K562 (cell line): ENCODE data around the gene ZDHHC17. TPM values are rescaled to one million over a fixed set of nuclear protein-coding genes. Genes with fewer than 3 reads are reported as not detected.
A peak's percentile ranks its signal among the peaks of the same experiment; 100 is the strongest.

Experiments
- CBFA2T2 ChIP-seq: fragments of 450-650 bp; conservative IDR thresholded peaks from 2 replicates; pipeline ENCODE4 v1.6.1; 2017; ENCODE audit warnings: mild to moderate bottlenecking
- HDGF ChIP-seq: fragments of 450-650 bp; IDR thresholded peaks from 2 replicates; pipeline ENCODE4 v1.6.1; 2016
- JUND ChIP-seq, 2 experiments: IDR thresholded peaks; 2 replicates in 1 of 2; 3 replicates in 1 of 2; pipeline ENCODE4 v1.6.1; 2011; ENCODE audit warnings: borderline replicate concordance in 2 of 2, low read depth in 2 of 2, low read length in 2 of 2, improper control_type of control experiment in 1 of 2, missing biosample characterization in 1 of 2, missing genetic modification characterization in 1 of 2, missing genetic modification reagents in 1 of 2
- KDM4B ChIP-seq, 2 experiments: fragments of 450-650 bp in 1 of 2; sonication (generic) in 1 of 2; IDR thresholded peaks; 2 replicates each; pipeline ENCODE4 v1.6.1; 2016 to 2017; ENCODE audit warnings: borderline replicate concordance in 2 of 2, antibody characterized with exemption in 1 of 2, low read depth in 1 of 2, mild to moderate bottlenecking in 1 of 2
- MIER1 ChIP-seq: fragments of 450-650 bp; IDR thresholded peaks from 2 replicates; pipeline ENCODE4 v1.6.1; 2016; ENCODE audit warnings: antibody characterized with exemption, mild to moderate bottlenecking, low read depth
- PCBP2 ChIP-seq: fragments of 200-400 bp; formaldehyde crosslinking; IDR thresholded peaks from 2 replicates; pipeline ENCODE4 v1.6.1; 2018; ENCODE audit warnings: low read length, low read depth, mild to moderate bottlenecking, moderate library complexity; ENCODE audit not compliant: poor library complexity, severe bottlenecking
- PURB ChIP-seq: sonication (generic); formaldehyde crosslinking; IDR thresholded peaks from 2 replicates; pipeline ENCODE4 v1.9.0; 2021; ENCODE audit warnings: low read depth, mild to moderate bottlenecking, missing genetic modification reagents
- RFX1 ChIP-seq: fragments of 450-650 bp; IDR thresholded peaks from 2 replicates; pipeline ENCODE4 v1.6.1; 2016; ENCODE audit warnings: mild to moderate bottlenecking, moderate library complexity
- SAP30 ChIP-seq: fragments of 200-600 bp; sonication (generic); IDR thresholded peaks from 2 replicates; pipeline ENCODE4 v1.6.1; 2012; ENCODE audit warnings: borderline replicate concordance, low read depth, mild to moderate bottlenecking, moderate library complexity, low read length, control low read depth, inconsistent platforms; ENCODE audit not compliant: insufficient read depth, poor library complexity, severe bottlenecking
- SIN3B ChIP-seq: fragments of 450-650 bp; IDR thresholded peaks from 2 replicates; pipeline ENCODE4 v1.6.1; 2017; ENCODE audit warnings: low read depth, mild to moderate bottlenecking, moderate library complexity
- SMAD2 ChIP-seq: fragments of 150-350 bp; IDR thresholded peaks from 2 replicates; pipeline ENCODE4 v1.6.1; 2014; ENCODE audit warnings: low read depth, mild to moderate bottlenecking, low read length
- TBP ChIP-seq: optimal IDR thresholded peaks from 2 replicates; pipeline ENCODE3; 2011; ENCODE audit warnings: low read depth, low read length, improper control_type of control experiment
- TEAD2 ChIP-seq: fragments of 450-650 bp; IDR thresholded peaks from 2 replicates; pipeline ENCODE4 v1.6.1; 2016; ENCODE audit warnings: missing genetic modification characterization, control low read depth, missing compliant biosample characterization
- THRAP3 ChIP-seq: fragments of 450-650 bp; IDR thresholded peaks from 2 replicates; pipeline ENCODE4 v1.6.1; 2016; ENCODE audit warnings: mild to moderate bottlenecking, inconsistent platforms, borderline replicate concordance
- ZC3H8 ChIP-seq: fragments of 450-650 bp; IDR thresholded peaks from 2 replicates; pipeline ENCODE4 v1.6.1; 2017
- ZKSCAN8 ChIP-seq: fragments of 200-800 bp; sonication (Bioruptor generic); IDR thresholded peaks from 2 replicates; pipeline ENCODE4 v1.6.1; 2016; ENCODE audit warnings: missing genetic modification characterization, missing compliant biosample characterization
- ZNF197 ChIP-seq: fragments of 200-800 bp; sonication (Bioruptor generic); IDR thresholded peaks from 2 replicates; pipeline ENCODE4 v1.6.1; 2016; ENCODE audit warnings: low read depth, missing genetic modification characterization, missing compliant biosample characterization
- ZNF224 ChIP-seq: sonication (generic); formaldehyde crosslinking; IDR thresholded peaks from 2 replicates; pipeline ENCODE4 v1.8.0; 2022; ENCODE audit warnings: mild to moderate bottlenecking, missing genetic modification reagents
- ZNF408 ChIP-seq: fragments of 250-450 bp; sonication (Bioruptor Pico); IDR thresholded peaks from 2 replicates; pipeline ENCODE4 v1.4.0; 2020; ENCODE audit warnings: low read depth, mild to moderate bottlenecking, moderate library complexity
- ZNF584 ChIP-seq: fragments of 200-800 bp; sonication (Bioruptor generic); IDR thresholded peaks from 2 replicates; pipeline ENCODE4 v1.6.1; 2016; ENCODE audit warnings: low read depth, mild to moderate bottlenecking, missing genetic modification characterization, missing compliant biosample characterization
- polyA plus RNA-seq, 8 experiments: library from polyadenylated mRNA; depleted of rRNA in 4 of 8; stranded (reverse) in 5 of 8; unstranded in 3 of 8; fragments of >200 nt; fragmentation: Nextera tagmentation in 2 of 8; fragmentation: Illumina TruSeq in 1 of 8; extraction: Ambion mirVana in 2 of 8; extraction: Trizol in 1 of 8; gene quantifications; 2 replicates each; pipeline versions ENCODE4 v1.2.1 to v1.2.3, GENCODE V29; 2011 to 2014; ENCODE audit warnings: inconsistent platforms in 1 of 8, missing spikeins in 1 of 8
- total RNA-seq, 7 experiments: library from RNA; depleted of rRNA in 6 of 7; stranded (reverse); fragments of >200 nt in 6 of 7; fragmentation: Illumina TruSeq in 2 of 7; extraction: Trizol in 2 of 7; gene quantifications; 2 replicates each; pipeline versions ENCODE4 v1.2.1 to v1.2.3, GENCODE V29; 2011 to 2021; ENCODE audit warnings: low replicate concordance in 1 of 7
- TF ChIP-seq, protein P1 (sequence below), 2 experiments: IDR thresholded peaks; 2 replicates each; pipeline ENCODE4 v1.6.1; 2011; ENCODE audit warnings: borderline replicate concordance in 1 of 2, control low read depth in 1 of 2, low read depth in 1 of 2, low read length in 1 of 2, mild to moderate bottlenecking in 1 of 2, mixed read lengths in 1 of 2, moderate library complexity in 1 of 2; ENCODE audit not compliant: insufficient read depth in 1 of 2, insufficient read length in 1 of 2, poor library complexity in 1 of 2, severe bottlenecking in 1 of 2; ENCODE audit errors: extremely low read depth in 1 of 2
- TF ChIP-seq, protein P2 (sequence below): fragments of 250-450 bp; sonication (Bioruptor Pico); IDR thresholded peaks from 2 replicates; pipeline ENCODE4 v1.8.0; 2022; ENCODE audit warnings: inconsistent platforms, mild to moderate bottlenecking, moderate library complexity, borderline replicate concordance
- TF ChIP-seq, protein P3 (sequence below): sonication (generic); formaldehyde crosslinking; IDR thresholded peaks from 2 replicates; pipeline ENCODE4 v1.8.1; 2022; ENCODE audit warnings: missing genetic modification reagents

ZDHHC17 gene
- total and polyA plus RNA-seq, 9 of the 15 experiments (the other 6 are each of a cell fraction or from before 2014, with no cell fraction given), result 6.7 to 66.0 (median 27.5) TPM

DNA sequence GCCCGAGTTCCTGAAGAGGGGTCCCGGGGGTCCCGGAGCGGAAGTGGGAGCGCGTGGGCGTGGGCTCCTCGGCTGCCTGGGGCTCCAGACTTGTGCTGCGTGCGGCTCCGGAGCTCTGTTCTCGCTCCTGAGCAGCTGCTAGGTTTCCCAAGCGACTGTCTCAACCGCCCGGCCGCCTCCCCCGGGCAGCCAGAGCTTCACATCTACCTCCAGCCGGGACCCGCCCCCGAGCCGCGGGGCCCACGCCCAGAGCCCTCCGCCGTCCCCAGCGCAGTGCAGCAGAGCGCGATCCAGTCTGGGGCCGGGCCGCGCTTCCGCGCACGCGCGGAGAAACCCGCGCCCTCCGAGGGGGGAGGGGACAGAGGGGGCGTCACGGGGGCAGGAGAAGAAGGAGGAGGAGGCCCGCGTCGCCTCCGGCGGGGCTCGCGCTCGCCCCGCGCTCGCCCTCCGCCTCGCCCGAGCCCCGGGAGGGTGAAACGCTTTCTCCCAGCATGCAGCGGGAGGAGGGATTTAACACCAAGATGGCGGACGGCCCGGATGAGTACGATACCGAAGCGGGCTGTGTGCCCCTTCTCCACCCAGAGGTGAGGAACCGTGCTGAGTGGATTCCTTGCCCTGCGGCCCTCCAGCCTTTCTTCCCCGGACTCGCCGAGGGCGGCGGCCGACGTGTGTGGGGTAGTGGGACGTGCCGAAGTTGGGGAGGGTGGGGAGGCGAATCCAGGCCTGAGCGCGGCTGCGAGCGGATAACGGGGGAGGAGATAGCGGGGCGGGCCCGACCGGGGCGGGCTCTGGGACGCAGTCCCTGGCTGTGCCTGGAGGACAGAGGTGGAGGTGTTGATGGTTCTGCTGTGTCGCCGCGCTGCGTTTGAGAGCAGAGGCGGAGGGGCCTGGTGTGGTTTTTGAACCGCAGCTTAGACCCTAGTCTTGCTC is at the start of gene ZDHHC17 (continued):
- TF ChIP-seq, protein P1, sequence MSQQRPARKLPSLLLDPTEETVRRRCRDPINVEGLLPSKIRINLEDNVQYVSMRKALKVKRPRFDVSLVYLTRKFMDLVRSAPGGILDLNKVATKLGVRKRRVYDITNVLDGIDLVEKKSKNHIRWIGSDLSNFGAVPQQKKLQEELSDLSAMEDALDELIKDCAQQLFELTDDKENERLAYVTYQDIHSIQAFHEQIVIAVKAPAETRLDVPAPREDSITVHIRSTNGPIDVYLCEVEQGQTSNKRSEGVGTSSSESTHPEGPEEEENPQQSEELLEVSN (IDR thresholded peaks at IDR 0.05; ENCODE audit: borderline replicate concordance in 1 of 2, extremely low read depth in 1 of 2, insufficient read depth in 1 of 2, insufficient read length in 1 of 2, low read depth in 1 of 2, low read length in 1 of 2, poor library complexity in 1 of 2, severe bottlenecking in 1 of 2), result peak; percentile 51 to 57
- TF ChIP-seq, protein P2, sequence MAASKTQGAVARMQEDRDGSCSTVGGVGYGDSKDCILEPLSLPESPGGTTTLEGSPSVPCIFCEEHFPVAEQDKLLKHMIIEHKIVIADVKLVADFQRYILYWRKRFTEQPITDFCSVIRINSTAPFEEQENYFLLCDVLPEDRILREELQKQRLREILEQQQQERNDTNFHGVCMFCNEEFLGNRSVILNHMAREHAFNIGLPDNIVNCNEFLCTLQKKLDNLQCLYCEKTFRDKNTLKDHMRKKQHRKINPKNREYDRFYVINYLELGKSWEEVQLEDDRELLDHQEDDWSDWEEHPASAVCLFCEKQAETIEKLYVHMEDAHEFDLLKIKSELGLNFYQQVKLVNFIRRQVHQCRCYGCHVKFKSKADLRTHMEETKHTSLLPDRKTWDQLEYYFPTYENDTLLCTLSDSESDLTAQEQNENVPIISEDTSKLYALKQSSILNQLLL (CRISPR knock-in tag), result no peak
- TF ChIP-seq ZC3H8 (no peak), CBFA2T2 (no peak), SIN3B (peak; percentile 59; the same call in 1 of the 2 replicates), PURB (CRISPR knock-in tag) (no peak), PCBP2 (no peak), SAP30 (peak; percentile 52), ZNF408 (CRISPR knock-in tag) (no peak), ZKSCAN8 (CRISPR knock-in tag) (no peak), THRAP3 (no peak), ZNF584 (CRISPR knock-in tag) (no peak), HDGF (no peak), ZNF224 (CRISPR knock-in tag) (no peak), SMAD2 (no peak), JUND (IDR thresholded peaks at IDR 0.05; ENCODE audit: borderline replicate concordance, low read depth, low read length) (peak; percentile 49), JUND (tag; IDR thresholded peaks at IDR 0.05; ENCODE audit: borderline replicate concordance, low read depth, low read length) (no peak), TBP (peak; percentile 80), RFX1 (no peak; the same call in 1 of the 2 replicates), MIER1 (no peak), TEAD2 (tag) (no peak), ZNF197 (CRISPR knock-in tag) (no peak), KDM4B (IDR thresholded peaks at IDR 0.05; ENCODE audit: borderline replicate concordance in 2 of 2, low read depth in 1 of 2) (no peak)
- TF ChIP-seq, protein P3, sequence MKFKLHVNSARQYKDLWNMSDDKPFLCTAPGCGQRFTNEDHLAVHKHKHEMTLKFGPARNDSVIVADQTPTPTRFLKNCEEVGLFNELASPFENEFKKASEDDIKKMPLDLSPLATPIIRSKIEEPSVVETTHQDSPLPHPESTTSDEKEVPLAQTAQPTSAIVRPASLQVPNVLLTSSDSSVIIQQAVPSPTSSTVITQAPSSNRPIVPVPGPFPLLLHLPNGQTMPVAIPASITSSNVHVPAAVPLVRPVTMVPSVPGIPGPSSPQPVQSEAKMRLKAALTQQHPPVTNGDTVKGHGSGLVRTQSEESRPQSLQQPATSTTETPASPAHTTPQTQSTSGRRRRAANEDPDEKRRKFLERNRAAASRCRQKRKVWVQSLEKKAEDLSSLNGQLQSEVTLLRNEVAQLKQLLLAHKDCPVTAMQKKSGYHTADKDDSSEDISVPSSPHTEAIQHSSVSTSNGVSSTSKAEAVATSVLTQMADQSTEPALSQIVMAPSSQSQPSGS (CRISPR knock-in tag), result no peak
